NCI-H1436 (cell line): ENCODE data around the gene NUP93.
"Not testable (repeated sequence)": the region's sequence is repeated elsewhere in the genome, so short reads cannot be mapped to it uniquely, and the experiment has no call there.

Experiments
- DNase-seq: peaks from one replicate; lab custom pipeline; 2025; lab: John Stamatoyannopoulos, UW

The NUP93 gene

GRCh38 chr16:56849690-56850680 lies 120.1 kb downstream of the NUP93 start:
- no peak for DNase-seq

GRCh38 chr16:56851671-56852400 lies 121.9 kb downstream of the NUP93 start:
- DNase-seq = no peak

- DNase-seq = no peak
These were observed 122.4 kb downstream of the NUP93 start for GRCh38 chr16:56852401-56852730.

- no peak for DNase-seq
These were observed 123.0 kb downstream of the NUP93 start for GRCh38 chr16:56852968-56853367.

- DNase-seq = no peak
These were observed 125.3 kb downstream of the NUP93 start for GRCh38 chr16:56855201-56855600.

GRCh38 chr16:56855946-56856345 lies 126.0 kb downstream of the NUP93 start:
- no peak for DNase-seq

- DNase-seq = no peak
These were observed 127.0 kb downstream of the NUP93 start for GRCh38 chr16:56856876-56857447.

- no peak for DNase-seq
These were observed 128.4 kb downstream of the NUP93 start for GRCh38 chr16:56858374-56858773.

- no peak for DNase-seq
These were observed 129.7 kb downstream of the NUP93 start for GRCh38 chr16:56859636-56860035.

- DNase-seq = no peak
These were observed 130.5 kb downstream of the NUP93 start for GRCh38 chr16:56860226-56861020.

GRCh38 chr16:56861092-56861610 lies 131.2 kb downstream of the NUP93 start:
- DNase-seq = no peak

GRCh38 chr16:56861756-56862155 lies 131.8 kb downstream of the NUP93 start:
- DNase-seq = no peak

- no peak for DNase-seq
These were observed 132.8 kb downstream of the NUP93 start for GRCh38 chr16:56862776-56863175.

GRCh38 chr16:56864960-56865359 lies 135.0 kb downstream of the NUP93 start, which contains the start of gene SLC12A3:
SLC12A3 (plus strand) TSS chr16:56865207; CDS start chr16:56865236, 29 bp downstream.
- no peak for DNase-seq

GRCh38 chr16:56865394-56866062 lies 135.6 kb downstream of the NUP93 start:
- DNase-seq = no peak

GRCh38 chr16:56866955-56867830 lies 137.3 kb downstream of the NUP93 start:
- DNase-seq = peak; percentile 47

- DNase-seq = no peak
These were observed 138.2 kb downstream of the NUP93 start for GRCh38 chr16:56868175-56868574.

- not testable (repeated sequence) for DNase-seq
These were observed 138.8 kb downstream of the NUP93 start for GRCh38 chr16:56868766-56869165.

GRCh38 chr16:56869513-56870275 lies 139.8 kb downstream of the NUP93 start:
- DNase-seq = no peak
